NCI-H1417 (cell line): ENCODE results near the gene KIN.
A peak's percentile ranks its signal among the peaks of the same experiment; 100 is the strongest.
"Not testable (repeated sequence)": the region's sequence is repeated elsewhere in the genome, so short reads cannot be mapped to it uniquely, and the experiment has no call there.

ENCODE experiments used
- DNase-seq, 3 experiments: peaks; one replicate each; lab custom pipeline; 2025; lab: John Stamatoyannopoulos, UW

The KIN gene

DNA sequence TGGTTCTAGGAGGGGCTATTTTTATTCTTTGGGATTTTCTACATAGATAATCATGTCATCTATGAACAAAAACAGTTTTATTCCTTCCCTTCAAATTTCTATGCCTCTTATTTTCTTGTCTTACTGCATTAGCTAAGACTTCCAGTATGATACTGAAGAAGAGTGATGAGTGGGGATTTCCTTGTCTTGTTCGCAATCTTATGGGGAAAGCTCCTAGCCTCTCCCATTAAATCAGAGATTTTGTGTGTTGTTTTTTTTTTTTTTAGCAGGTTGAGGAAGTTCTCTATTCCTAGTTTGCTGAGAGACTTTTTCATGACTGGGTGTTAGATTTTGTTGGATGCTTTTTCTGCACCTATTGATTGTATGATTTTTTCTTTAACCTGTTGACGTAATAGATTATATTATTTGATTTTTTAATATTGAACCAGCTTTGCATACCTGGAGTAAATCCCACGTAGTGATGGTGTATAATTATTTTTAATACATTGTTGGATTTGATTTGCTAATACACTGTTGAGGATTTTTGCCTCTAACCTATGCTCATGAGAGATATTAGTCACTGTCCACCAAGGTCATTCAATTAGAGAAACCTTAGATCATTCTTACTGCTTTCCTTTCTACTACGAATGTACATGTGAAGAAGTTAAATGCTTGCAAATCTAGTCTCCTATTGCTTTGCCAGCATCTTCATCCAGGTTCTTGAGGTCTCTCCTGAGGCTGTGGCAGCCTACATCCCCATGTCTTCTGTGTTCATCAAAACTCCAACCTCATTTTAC is 6.6 kb upstream of the KIN start:
- DNase-seq = no peak

DNA sequence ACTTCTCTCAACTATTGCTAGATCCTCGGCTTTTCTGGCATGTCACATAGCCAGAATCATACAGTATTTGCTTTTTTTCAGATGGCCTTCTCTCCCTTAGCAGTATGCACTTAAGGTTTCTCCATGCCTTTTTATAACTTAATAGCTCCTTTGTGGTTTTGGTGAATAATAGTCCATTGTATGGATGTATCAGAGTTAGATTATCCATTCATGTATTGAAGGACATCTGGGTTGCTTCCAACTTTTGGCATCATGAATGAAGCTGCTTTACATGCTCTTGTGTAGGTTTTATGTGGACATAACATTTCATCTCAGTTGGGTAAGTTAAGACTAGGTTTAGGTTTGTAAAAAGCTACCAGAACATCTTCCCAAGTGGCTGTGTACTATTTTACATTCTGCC is 4.7 kb upstream of the KIN start:
- DNase-seq = no peak

DNA sequence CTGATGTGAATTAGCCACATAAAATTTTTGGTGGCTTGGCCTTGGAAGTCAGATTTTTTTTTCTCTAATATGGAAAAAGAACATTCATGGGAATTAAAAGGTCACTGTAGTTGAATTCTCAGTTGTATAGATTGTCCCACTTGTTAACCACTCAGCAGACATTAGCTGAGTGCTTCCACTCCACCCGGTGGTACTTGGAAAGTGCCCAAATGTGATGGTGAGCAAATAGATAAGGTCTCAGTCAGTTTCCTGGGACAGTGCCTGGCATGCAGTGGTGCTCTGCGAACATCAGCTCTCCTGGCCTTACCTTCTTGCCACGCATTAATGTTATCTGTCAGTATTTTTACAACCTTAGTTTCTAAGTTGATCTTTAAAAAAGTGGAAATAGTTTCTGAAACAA is 1.6 kb upstream of the KIN start:
- DNase-seq = peak in 1 of 3 experiments; percentile 2

- DNase-seq = no peak
Measured at GRCh38 chr10:7788639-7789286, 970 bp upstream of the KIN start.

- no peak for DNase-seq
Measured at GRCh38 chr10:7787150-7787856, 490 bp downstream of the KIN start.

- no peak for DNase-seq
Measured at GRCh38 chr10:7786430-7786829, 1.4 kb downstream of the KIN start.

DNA sequence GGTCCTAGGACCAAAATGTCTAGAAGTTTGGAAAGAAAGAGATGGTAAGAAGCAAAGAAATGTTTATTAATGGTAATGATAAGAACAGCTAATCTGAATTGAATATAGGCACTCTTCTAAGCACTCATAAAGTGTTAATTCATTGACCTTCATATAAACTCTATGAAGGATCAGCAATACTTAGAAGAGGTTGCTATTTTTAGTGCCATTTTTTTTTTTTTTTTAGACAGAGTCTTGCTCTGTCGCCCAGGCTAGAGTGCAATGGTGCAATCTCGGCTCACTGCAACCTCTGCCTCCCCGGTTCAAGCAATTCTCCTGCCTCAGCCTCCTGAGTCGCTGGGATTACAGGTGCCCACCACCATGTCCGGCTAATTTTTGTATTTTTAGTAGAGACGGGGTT is 5.6 kb downstream of the KIN start:
- DNase-seq = not testable (repeated sequence)

- DNase-seq = no peak
Measured at GRCh38 chr10:7776777-7777176, 11.0 kb downstream of the KIN start.

GRCh38 chr10:7773845-7774801 is 13.7 kb downstream of the KIN start:
- no peak for DNase-seq

DNA sequence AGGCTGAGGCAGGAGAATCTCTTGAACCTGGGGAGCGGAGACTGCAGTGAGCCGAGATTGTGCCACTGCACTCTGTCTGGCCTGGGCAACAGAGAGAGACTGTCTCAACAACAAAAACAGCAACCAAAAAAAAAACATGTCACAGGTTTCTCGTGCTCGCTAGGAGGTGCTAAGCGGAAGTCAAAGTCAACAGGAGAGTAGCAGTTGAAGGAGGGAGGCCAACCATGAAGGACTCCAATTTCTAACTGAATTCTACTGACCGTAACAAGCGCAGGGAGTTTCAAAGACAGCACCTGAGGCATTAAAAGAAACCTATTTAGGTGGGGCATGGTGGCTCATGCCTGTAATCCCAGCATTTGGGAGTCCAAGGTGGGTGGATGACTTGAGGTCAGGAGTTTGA is 19.4 kb downstream of the KIN start:
- no peak for DNase-seq

DNA sequence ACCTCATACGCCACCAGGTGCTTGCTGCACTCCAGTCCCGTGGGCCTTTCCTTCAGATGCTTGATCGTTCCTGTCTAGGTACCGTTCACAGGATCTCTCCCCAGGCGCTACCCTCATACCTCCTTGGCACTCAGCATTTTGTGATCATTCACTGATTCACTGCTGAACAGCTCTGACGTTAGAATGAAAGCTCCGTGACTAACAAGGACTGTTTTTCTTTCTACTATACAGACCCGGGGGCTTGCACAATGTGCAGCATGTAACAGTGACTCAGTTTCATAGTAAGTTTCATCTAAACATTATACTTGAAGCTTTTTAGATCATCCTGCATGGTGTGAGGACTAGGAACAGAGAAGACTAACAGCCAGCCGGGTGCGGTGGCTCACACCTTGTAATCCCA is 20.6 kb downstream of the KIN start:
- DNase-seq = no peak

- DNase-seq = no peak
Measured at GRCh38 chr10:7766241-7766640, 21.6 kb downstream of the KIN start.

GRCh38 chr10:7763929-7764328 is 23.9 kb downstream of the KIN start:
- DNase-seq = no peak

- no peak for DNase-seq
Measured at GRCh38 chr10:7756360-7756992, 31.3 kb downstream of the KIN start.

DNA sequence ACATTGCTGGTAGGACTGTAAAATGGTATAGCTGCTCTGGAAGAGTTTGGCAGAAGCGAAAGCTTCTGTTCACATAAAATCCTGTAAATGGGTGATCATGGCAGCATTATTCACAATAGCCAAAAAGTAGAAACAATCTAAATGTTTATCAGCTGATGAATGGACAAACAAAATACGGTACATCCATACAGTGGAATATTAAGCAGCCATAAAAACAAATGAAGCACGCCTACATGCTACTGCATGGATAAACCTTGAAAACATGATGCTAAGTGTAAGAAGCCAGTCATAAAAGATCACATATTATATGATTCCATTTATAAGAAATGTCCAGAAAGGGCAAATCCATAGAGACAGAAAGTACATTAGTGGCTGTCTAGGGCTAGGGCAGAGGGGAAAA is 32.7 kb downstream of the KIN start:
- DNase-seq = no peak

DNA sequence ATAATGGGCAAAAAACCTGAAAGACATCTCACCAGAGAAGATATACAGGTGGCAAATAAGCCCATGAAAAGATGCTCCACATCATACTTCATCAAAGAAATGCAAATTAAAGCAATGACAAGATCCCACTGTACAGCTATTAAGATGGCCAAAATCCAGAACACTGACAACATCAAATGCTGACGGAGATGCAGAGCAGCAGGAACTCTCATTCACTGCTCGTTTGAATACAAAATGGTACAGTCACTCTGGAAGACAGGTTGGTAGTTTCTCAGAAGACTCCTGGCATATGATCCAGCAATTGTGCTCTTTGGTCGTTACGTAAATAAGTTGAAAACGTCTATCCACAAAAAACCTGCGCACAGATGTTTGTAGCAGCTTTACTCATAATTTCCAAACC is 35.5 kb downstream of the KIN start:
- no peak for DNase-seq

GRCh38 chr10:7750222-7750621 is 37.6 kb downstream of the KIN start:
- no peak for DNase-seq

DNA sequence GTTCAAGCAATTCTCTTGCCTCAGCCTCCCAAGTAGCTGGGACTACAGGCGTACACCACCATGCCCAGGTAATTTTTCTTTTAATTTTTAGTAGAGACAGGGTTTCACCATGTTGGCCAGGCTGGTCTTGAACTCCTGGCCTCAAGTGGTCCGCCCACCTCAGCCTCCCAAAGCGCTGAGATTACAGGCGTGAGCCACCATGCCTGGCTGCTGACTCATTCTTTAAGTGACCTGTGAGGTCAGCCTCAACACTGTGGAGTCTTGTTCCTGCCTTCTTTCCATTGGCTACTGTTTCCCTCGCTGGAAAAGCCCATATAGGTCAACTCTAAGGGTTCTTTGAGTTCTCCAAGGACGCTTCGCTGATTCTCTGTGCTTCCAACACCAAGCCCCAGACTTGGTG is 39.2 kb downstream of the KIN start:
- not testable (repeated sequence) for DNase-seq

DNA sequence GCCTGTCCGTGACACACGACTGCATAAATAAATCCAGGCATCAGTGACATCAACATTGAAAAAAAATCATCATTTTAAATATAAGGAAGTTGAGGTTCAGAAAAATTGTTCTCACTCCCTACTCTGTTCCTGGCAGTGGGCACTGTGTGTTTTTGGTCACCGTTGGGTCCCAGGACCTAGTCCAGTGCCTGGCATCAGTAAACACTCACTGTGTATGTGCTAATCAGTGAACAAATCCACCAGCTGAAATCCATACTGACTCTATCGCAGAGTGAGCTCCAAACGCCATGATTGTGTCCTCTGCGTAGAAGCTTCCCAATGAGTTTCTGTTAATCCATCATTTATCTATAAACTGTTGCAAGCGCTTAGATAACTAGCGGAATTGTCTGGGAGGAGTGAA is 43.5 kb downstream of the KIN start:
- DNase-seq = no peak

DNA sequence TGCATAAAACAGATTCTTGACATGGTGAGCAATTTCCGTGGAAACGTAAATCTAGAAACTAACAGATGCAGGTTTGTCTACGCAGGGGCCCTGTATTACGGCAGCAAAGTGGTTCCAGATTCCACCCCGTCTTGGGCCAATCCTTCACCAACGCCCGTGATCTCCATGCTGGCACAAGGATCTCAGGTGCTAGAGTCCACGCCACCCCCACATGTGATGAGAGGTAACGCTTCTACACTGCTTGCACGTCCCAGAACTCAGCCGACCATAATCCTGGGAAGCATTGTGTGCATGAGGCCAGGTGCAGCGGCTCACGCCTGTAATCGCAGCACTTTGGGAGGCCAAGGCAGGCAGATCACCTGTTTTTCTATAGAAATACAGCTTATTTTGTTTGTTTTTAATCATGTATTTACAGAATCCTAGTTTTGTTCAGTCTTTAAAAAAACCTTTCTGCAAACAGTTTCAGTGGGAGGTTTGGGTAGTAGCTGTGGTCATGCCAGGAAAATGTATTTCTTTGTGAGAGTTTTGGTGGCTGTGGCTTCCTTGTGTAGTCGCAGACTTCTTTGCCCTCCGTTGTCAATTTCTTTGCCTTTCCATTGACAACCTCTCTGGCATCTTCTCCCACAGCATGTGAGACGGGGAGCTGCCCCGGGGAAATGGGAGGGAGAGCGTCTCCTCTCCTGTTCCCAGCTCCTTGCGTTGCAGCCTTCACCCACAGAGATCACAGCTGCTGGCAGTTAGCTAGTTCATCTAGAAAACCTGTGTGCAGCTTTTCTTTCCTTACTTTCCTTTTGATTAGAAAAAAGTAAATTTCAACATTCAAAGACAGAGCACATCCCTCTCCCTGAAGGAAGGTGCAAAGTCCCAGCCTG is 49.0 kb downstream of the KIN start:
- peak in 1 of 3 experiments; percentile 13 for DNase-seq

- DNase-seq = no peak
Measured at GRCh38 chr10:7734821-7735220, 53.0 kb downstream of the KIN start.
